ENCODE measurements around the gene CCDC149.

Gene CCDC149

DNA sequence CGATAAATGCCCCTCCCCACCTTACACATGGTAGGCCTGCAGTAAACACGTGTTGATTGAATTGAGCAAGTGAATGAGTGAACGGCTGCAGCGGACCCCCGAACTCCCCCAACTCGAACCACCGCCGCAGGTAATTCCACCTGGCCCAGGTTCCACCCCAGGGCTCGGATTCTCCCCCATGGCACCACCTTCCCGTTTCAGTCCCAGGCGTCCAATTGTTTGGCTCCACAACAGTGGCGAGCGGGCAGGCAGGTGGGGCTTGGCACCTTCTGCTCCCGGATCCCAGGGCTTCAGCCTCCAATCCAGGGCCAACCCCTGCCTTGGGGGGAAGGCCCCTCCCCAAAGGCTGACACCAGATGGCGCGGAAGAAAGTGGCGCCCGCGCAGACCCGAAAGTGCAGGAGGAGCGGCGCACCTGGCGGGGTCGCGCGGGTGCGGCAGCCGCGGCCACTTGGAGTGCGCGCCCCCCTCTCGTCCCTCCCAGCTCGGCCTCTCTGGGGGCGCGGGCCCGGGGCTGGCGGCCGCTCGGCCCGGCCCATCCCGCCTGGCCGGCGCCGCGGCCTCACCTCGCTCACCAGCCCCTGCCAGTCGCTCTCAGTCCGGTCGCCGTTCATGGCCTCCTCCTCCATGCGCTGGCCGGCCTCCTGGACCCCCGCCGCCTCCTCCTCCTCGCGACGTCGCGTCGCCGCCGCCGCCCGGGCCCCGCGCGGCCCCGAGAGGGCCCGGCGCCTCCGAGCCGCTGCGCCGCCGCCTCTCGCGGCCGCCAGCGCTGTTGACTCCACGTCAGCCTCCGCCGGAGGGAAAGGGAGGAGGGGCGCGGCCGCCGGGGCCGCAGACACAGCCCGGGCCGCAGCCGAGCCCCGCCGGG is at the start of gene CCDC149:
Gene CCDC149, minus strand, starts transcription at position 791 of the 867 bp plus-strand sequence. Its CDS starts 178 bp downstream, at position 613.
- DNase-seq (ENCODE audit: low spot score): peak; percentile 79

DNA sequence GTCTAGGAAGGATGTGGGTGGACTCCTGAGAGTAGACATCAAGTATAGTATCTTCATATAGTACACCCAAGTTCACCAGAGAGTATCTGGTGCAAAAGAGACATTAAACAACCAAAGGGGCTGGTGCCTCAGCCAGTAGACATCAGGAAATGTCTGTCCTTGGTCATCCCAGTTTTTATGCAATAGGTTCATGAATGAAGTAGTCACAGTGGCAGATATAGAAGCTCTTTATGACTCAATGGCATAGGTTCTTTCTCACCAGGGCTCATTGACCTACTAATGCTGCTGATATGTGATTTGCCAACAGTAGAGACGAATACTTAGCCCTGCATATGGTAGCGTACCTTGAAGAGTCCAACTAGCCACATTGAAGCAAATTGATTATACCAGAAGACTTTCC is 45.0 kb upstream of the CCDC149 start:
- DNase-seq (ENCODE audit: low spot score): no peak

DNA sequence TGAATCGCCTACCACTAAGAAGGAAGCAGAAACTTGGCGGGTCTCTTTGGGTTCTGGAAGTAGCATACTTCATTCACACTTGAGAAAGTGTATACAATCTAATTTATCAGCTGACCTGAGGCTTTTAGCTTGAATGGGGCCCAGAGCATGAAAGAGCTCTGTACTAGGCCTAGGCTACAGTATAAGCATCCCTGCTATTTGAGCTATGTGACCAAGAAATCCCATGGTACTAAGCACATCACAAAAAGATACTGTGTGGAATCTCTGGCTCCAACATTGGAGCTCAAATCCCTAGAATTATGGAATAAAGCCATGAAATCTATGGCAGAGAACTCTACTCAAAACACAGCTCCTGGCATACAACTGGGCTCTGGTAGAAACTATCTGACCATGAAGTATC is 43.9 kb upstream of the CCDC149 start:
- DNase-seq (ENCODE audit: low spot score): no peak

DNA sequence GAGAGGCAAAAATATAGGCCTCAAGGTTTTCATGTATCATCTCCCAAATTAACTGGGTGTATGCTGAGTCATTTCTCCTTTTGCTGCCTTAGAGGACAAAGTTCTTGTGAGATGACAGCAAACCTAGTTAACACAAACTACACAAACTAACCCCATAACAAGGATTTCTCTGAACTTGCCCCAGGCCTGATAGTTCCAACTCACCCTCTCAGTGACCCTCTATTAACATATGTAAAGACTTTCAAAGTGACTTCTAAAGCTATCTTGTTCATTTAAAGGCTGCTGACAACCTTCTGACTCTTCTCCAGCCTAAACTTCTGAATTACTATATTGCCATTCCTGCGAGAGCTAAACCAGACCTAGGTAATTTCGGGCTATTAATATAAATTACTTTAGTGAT is 43.2 kb upstream of the CCDC149 start:
- no peak for DNase-seq (ENCODE audit: low spot score)

DNA sequence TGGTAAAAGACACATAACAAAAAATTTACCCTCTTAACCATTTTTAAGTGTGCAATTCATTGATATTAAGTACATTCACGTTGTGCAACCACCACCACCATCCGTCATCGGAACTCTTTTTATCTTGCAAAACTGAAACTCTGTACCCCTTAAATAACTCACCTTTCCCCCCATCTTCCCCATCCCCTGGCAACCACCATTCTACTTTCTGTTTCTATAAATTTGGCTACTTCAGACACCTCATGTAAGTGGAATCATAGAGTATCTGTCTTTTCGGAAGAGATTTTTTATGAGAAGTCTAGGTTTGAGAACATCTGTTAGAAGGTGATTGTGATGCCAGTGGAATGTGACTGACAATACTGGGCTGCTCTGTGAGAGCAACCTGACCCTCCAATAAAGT is 39.8 kb upstream of the CCDC149 start:
- no peak for DNase-seq (ENCODE audit: low spot score)

DNA sequence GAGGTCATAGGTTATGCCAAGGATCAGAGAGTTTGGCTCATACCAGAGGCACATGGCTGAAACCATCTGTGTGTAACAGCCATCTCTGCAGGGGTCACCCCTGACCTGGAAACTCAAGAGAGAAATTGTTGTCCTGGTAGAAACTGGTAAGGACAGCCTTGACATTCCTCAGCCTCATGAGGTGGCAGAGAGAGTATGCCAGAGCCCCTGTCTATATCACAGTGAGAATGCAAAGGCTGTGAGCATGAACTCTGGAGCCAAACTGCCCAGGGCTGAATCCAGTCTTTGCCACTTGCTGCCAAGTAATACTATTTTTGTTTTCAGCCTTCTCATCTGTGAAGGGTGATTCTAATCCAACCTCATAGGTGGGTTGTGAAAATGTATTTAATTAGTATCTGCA is 37.1 kb upstream of the CCDC149 start:
- no peak for DNase-seq (ENCODE audit: low spot score)

DNA sequence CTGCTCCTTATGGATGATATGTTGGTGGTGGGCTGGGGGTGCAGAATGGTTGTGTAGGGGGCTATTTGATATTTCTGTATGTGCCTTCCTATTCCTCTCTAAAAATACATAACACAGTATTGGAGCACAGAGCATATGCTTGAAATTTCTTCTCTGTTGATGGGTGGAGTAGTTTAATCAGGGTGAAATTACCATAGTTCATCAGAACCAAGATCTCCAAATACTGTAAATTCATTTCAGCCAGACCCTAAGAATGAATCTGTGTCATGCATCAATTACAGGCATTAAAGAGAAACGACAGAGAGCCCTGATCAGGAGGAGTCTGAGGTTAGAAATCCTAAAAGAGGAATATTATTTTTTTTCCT is 25.1 kb upstream of the CCDC149 start:
- DNase-seq (ENCODE audit: low spot score): no peak

DNA sequence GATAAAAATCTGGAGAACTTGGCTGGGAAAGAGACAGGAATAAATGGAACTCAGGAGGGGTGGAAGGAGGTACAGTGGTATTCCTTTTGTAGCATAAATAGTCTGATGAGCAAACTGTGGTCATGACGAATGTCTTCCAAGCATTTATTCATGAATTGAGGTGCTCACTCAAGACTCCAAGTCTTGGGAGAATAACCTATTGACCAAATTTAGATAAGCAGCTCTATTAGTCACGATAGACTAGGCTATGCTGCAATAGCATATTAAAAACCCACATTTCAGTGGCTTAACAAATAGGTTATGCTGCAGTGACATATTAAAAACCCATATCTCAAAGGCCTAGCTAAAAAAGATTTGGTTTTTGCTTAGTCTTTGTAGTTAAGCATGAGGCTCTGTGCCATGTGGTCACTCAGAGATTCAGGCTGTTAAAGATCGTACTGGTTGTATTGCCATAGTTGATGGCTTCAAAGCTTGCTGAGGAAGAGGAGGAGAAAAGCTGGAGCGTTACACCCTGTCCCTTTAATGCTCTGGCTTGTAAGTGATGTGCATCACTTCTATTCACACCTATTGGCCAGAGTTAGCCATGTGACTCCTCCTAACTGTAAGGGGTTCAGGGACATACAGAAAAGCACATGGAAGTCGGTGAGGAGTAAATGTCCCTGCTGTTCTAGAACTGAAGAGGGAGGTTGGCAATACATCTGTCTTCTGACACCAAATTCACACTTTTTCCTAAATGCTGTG is 24.5 kb upstream of the CCDC149 start:
- DNase-seq (ENCODE audit: low spot score): no peak

DNA sequence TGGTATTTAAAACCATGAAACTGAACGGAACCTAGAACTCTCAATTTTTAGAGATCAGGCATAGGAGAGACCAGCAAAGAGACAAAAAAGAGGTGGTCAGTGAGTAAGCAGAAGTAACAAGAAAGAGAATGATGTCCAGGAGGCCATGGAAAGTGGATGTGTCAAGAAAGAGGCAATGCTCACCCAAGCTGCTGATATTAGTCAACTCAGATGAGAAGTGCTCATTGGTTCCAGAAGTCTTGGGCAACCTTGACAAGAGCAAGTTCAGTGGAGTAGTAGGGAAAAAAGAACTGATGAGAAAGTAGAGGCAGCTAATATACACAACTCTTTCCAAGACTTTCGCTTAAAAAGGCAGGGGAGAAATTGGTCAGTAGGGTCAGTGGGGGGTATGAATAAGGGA is 23.0 kb upstream of the CCDC149 start:
- no peak for DNase-seq (ENCODE audit: low spot score)

DNA sequence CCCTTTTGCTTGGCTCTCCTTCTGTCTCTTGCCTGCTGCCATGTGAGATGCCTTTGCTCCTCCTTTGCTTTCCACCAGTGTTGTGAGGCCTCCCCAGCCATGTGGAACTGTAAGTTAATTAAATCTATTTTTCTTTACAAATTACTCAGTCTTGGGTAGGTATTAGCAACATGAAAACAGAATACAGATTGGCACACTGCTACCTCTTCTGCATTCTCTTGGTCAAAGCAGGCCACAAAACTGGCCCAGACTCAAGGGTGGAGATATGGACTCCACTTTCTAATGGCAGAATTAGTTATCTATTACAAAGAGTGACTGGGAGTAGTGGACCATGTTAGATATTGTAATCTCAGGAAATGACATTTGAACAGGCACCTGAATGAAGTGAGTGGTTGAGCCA is 21.5 kb upstream of the CCDC149 start:
- no peak for DNase-seq (ENCODE audit: low spot score)

DNA sequence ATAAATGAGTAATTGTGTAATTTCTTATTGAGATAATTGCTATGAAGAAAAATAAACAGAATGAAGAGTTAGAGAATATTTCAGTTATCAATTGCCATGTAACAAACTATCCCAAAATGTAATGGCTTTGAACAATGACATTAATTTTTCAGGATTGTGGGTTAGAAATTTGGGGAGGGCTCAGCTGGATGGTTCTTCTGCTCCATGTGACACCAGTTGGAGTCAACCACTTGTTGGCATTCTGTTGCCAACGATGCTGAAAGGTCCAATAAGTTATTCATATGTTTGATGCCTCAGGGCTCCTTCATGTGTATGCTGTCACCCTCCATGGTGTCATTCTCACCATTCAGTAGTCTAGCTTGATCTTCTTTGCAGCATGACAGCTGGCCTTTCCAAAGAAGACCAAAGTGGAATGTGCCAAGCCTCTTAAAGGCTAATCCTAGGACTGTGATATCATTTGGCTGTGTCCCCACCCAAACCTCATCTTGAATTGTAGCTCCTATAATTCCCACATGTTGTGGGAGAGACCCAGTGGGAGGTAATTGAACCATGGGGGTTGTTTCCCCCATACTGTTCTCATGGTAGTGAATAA is 20.9 kb upstream of the CCDC149 start:
- DNase-seq (ENCODE audit: low spot score): no peak

DNA sequence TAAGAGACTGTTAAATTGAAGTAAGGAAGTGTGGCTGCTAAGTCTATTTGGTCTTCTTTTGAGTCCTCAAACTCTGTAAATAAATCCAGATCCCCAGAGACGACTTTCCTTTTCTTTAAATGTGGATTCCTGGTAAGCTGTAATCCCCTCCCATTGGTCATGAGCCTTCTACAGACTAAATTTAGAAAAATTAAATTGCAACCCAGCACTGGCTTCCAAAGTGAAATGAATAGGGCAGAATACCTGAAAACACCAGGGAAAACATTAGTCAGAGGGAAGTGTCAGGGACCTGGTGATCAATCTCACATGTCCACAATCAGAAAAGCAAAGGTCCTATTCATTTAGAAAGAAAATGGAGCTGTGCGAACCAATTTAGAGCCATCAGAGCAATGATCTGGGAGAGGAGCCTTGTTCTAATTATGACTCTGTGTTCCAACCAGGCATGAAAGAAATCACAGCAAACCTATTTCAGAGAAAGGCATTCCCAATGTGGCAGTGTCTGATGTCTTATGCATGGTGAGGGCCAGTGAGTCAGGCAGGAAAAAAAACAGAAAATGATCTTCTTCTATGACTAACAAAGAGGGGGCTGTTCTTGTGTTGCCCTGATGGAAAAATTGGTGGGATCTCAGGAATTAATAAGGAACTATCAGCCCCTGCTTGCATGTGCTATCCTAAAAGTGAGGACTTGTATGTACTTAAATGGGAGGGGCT is 19.8 kb upstream of the CCDC149 start:
- no peak for DNase-seq (ENCODE audit: low spot score)

DNA sequence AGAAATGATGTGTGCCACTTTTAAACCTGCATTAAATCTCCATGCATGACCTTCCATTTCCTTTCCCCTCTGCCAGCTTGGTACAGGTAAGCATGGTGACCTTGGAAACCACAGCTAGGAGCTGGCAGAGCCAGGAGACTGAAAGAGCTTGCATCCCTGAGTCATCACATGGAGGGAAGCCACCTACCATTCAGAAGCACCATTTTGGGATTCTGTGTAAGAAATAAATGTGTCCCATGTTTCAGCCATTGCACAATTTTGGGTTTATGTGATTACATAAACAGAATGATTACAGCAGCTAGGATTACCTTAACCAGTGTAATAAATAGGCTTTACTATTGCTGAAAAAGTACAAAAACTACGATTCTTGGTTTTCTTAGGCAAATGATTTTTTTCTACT is 17.3 kb upstream of the CCDC149 start:
- DNase-seq (ENCODE audit: low spot score): no peak

DNA sequence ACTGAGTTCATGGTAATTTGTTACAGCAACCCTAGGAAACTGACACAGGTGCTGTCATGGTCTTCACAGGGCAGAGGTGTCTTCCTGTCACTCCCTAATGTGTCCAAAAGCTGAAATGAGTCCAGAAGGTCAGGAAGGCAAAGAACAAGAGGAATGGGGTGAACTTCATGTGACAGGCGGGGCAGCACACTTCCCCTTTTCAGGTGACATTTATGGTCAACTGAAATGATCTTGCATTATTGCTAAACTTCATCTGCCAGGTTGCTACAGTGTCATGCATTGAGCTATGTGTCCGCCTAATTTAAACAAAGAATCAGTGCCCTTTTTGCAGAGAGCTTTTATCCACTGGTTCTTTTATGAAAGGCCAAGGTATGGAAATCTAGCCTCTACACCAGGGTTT is 15.9 kb upstream of the CCDC149 start:
- no peak for DNase-seq (ENCODE audit: low spot score)

DNA sequence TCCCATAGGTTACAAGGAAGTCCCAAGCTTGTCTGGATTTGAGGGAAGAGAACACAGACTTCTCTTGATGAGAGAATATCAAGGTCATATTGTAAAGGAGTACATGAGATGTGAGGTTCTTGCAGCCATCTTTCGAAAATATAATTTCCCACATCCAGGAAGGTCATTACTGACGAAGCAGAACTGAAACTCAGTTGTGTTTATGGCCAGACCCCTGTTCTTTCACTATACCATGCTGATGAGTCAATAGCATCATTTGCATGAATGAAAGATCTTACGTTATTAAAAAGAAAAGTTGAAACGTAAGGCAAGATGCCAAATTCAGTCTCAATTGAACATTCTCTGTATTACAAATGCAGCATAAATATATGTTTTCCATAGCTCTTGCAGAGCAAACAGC is 14.2 kb upstream of the CCDC149 start:
- DNase-seq (ENCODE audit: low spot score): no peak

DNA sequence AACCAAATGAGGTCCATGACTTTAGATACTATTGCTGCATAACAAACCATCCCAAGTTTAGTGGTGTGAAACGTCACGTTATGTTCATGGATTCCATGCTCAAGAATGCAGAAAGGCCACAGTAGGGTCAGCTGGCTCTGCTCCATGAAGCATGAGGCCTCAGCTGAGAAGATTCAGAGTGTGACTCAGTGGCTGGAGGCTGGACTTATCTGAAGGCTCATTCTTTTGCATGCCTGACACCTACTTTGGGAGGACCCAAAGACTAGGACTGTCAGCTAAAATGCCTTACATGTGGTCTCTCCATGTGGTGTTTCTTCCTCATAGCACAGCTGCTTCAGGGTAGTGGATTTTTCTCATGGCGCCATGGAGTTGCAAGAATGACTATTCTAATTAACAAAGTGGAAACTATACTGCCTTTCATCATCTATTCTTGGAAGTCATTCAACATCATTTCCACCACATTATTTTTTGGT is 11.5 kb upstream of the CCDC149 start:
- DNase-seq (ENCODE audit: low spot score): peak; percentile 95

DNA sequence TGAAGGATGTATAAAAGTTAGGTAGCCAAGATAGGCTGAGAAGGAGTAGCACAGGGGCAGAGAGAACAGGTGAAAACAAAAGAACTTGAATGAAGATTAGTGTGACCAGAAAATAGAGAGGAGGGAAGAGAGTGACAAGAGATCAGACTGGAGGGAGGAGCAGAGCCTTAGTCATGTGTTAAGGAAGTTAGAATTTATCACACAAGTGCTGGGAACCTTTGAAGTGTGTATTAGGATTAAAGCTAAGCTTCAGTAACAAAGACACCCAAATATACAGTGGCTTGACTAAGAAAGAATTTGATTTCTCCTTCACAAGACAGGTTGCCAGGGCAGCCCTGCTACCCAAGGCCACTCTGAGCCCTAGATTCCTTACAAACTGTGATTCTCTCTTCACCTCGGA is 10.7 kb upstream of the CCDC149 start:
- DNase-seq (ENCODE audit: low spot score): no peak

DNA sequence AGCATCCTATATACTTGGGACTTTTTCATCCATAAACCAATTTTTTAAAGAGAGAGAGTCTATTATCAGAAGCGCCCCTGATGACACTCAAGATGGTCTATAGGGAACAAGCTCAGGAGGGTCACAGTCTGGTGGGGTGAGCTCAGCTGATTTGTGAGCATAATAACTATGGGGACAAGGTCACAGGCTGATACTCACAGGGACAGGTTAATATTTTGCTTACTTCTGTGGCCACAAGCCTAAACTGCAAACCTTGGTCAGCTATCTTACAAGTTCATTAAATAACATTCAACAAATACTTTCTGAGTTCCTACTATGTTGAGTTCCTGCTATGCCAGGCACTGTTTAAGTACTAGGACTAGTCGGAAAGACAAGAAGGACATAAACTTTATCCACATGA is 10.2 kb upstream of the CCDC149 start:
- no peak for DNase-seq (ENCODE audit: low spot score)

DNA sequence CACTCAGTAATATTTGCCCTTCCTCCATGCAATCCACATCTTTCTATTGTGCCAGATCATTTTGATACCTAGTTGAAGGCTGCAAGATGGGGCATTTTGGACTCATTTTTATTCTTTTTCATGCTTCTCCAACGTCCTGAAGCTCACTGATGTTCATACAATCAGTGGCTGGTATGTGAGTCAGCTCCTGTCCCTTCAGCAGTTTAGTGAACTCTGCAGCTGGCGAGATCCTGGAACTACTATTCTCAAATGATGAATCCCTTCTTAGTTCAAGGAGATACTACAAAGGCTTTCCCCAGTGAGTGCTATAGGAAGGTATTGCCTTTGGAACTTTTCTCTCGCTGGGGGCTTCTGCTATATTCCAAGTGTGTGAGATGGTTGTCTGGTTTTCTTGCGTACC is 9.6 kb upstream of the CCDC149 start:
- no peak for DNase-seq (ENCODE audit: low spot score)

DNA sequence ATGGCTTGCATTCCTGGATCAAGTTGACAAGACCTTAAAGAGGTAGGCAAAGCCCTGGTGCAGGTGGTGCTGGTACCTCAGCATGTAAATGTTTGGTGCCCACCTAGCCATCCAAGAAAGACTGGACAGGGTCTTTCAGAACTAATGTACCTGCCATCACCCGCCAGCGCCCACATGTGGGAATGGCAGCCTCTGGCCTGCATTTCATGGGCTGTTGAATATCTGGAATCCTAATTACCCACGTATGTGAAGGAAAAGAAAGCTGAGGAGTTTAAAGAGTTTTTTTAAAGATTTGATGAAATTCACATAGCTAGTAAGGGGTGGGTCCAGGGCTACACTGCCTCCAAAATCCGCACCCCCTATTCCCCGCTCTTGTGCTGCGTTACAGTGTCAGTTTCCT is 8.6 kb upstream of the CCDC149 start:
- DNase-seq (ENCODE audit: low spot score): no peak

DNA sequence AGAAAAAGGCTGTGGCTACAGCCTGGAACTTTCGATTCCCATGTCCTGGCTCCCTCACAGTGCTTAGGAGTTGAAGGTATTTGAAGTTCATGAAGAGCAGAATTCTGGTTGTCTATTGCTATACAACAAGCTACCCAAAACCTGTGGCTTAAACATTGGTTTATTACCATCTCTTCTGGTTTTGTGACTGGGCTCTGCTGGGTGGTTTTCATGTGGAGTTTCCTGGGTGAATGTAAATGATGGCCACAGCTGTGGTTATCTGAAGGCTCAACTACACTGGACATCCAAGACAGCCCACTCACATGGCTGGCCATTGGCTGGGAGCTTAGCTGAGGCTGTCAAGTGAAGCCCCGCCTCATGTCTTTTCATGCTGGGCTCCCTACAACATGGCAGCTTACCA is 7.2 kb upstream of the CCDC149 start:
- no peak for DNase-seq (ENCODE audit: low spot score)

DNA sequence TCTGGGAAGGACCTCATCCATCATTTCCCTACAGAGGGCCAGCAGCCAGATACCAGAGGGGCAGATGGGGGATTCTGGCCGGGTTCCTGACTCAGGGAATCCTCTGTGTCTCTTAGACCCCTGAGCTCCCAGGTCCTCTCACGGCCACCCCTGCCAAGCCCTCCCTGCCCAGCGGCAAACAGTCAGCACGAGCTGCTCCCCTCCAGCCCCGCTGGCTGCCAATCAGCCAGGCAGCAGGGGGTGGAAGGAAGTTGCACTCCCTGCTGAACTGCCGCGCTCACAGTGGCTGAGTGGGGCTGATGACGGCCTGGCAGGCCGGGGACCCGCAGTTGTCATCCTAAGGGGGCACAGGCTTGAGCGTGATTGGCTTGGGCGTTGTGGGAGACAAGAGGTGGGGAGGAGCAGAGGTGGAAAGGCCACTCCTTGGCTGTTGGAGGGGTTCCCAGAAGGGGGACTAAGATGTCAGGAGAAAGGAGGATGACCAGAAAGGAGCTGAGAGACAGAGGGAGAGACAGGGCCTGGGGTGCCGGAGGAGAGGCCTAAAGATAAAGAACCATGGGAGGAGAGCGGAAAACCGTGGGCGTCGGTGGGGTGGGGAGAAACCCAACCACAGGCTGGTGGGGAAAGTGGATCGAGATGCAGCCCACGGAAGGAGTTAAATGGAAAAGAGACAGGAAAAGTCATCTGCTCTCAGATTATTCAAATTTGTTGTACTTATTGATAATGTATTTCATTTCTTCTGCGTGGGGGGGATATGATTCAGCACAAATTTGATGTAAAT is 4.4 kb upstream of the CCDC149 start:
- no peak for DNase-seq (ENCODE audit: low spot score)
